Bronchial epithelial cell (primary cell): ENCODE measurements around the gene CFAP54. TPM values are rescaled to one million over a fixed set of nuclear protein-coding genes. Genes with fewer than 3 reads are reported as not detected.

ENCODE experiments used
- DNase-seq: peaks from one replicate; pipeline ENCODE4 v3.0.0-alpha.2; 2010; ENCODE audit warnings: low read depth
- FAIRE-seq: peaks from 2 replicates; lab custom pipeline; 2011; peaks lifted over from hg19 to GRCh38; lab: Jason Lieb, UNC
- H3K27me3 ChIP-seq: 2 replicates; pipeline ENCODE4 v1.5.1; 2011; ENCODE audit warnings: low read length; ENCODE audit not compliant: control insufficient read depth, insufficient read depth
- H3K36me3 ChIP-seq: 2 replicates; pipeline ENCODE4 v1.5.1; 2011; ENCODE audit warnings: low read length; ENCODE audit not compliant: control insufficient read depth, insufficient read depth
- H3K4me3 ChIP-seq: 2 replicates; pipeline ENCODE4 v1.5.1; 2011; ENCODE audit warnings: mild to moderate bottlenecking, low read depth, low read length, control low read depth
- total RNA-seq: library from RNA; depleted of rRNA; stranded (reverse); fragments of >200 nt; gene quantifications from 2 replicates; pipeline ENCODE4 v1.2.1, GENCODE V29; 2014
- TF ChIP-seq, protein P1 (sequence below): IDR thresholded peaks from 2 replicates; pipeline ENCODE4 v1.5.1; 2011; ENCODE audit warnings: mild to moderate bottlenecking, moderate library complexity, low read length, control low read depth, inconsistent platforms; ENCODE audit not compliant: insufficient read depth, severe bottlenecking

Gene CFAP54
- total RNA-seq, 1 donor from 2014 or later = 0.26 TPM

GRCh38 chr12:96874211-96874610 is 384.8 kb downstream of the CFAP54 start:
- FAIRE-seq (no peak), DNase-seq (no peak)
- TF ChIP-seq, protein P1, sequence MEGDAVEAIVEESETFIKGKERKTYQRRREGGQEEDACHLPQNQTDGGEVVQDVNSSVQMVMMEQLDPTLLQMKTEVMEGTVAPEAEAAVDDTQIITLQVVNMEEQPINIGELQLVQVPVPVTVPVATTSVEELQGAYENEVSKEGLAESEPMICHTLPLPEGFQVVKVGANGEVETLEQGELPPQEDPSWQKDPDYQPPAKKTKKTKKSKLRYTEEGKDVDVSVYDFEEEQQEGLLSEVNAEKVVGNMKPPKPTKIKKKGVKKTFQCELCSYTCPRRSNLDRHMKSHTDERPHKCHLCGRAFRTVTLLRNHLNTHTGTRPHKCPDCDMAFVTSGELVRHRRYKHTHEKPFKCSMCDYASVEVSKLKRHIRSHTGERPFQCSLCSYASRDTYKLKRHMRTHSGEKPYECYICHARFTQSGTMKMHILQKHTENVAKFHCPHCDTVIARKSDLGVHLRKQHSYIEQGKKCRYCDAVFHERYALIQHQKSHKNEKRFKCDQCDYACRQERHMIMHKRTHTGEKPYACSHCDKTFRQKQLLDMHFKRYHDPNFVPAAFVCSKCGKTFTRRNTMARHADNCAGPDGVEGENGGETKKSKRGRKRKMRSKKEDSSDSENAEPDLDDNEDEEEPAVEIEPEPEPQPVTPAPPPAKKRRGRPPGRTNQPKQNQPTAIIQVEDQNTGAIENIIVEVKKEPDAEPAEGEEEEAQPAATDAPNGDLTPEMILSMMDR = no peak
- H3K4me3 ChIP-seq = no peak overlapping the region
- no peaks in the 10 kb centered on the region for H3K27me3 ChIP-seq
- H3K36me3 ChIP-seq = no peaks in the 10 kb centered on the region

GRCh38 chr12:96876966-96877365 is 387.6 kb downstream of the CFAP54 start:
- FAIRE-seq = no peak
- TF ChIP-seq, protein P1 = no peak

GRCh38 chr12:96878704-96879103 is 389.3 kb downstream of the CFAP54 start:
- DNase-seq (no peak), FAIRE-seq (no peak)
- Histone ChIP-seq H3K27me3 (no peaks in the 10 kb centered on the region), H3K36me3 (no peaks in the 10 kb centered on the region), H3K4me3 (no peak overlapping the region)
- TF ChIP-seq, protein P1 = no peak

More at GRCh38 chr12:96876966-96877365, 387.6 kb downstream of the CFAP54 start:
- Histone ChIP-seq H3K4me3 (no peak overlapping the region), H3K27me3 (no peaks in the 10 kb centered on the region), H3K36me3 (no peaks in the 10 kb centered on the region)
- DNase-seq = peak; percentile 58

GRCh38 chr12:96879301-96879700 is 389.9 kb downstream of the CFAP54 start:
- Histone ChIP-seq H3K27me3 (no peaks in the 10 kb centered on the region), H3K36me3 (no peaks in the 10 kb centered on the region), H3K4me3 (no peak overlapping the region)
- FAIRE-seq (no peak), DNase-seq (no peak)
- TF ChIP-seq, protein P1 = no peak

- FAIRE-seq (no peak), DNase-seq (no peak)
- Histone ChIP-seq H3K4me3 (no peak overlapping the region), H3K36me3 (no peaks in the 10 kb centered on the region), H3K27me3 (no peaks in the 10 kb centered on the region)
- TF ChIP-seq, protein P1 = no peak
Measured at GRCh38 chr12:96880220-96880619, 390.8 kb downstream of the CFAP54 start.

GRCh38 chr12:96881608-96882007 is 392.2 kb downstream of the CFAP54 start:
- no peaks in the 10 kb centered on the region for H3K36me3 ChIP-seq
- H3K4me3 ChIP-seq = no peak overlapping the region
- FAIRE-seq (no peak), DNase-seq (no peak)
- no peaks in the 10 kb centered on the region for H3K27me3 ChIP-seq
- TF ChIP-seq, protein P1 = no peak
